ENCODE results near the gene PCDHGC5.

PCDHGC5 gene

GRCh38 chr5:141488591-141489561 is at the start of gene PCDHGC5:
PCDHGC5 (plus strand) TSS chr5:141489081; CDS start chr5:141489241, 160 bp downstream.
- in situ Hi-C loops (cut with MboI; ENCODE audit: low pct_unique_long_range_greater_than_20kb, low sequenced_read_pairs), result no loop called here
- no peak for DNase-seq

DNA sequence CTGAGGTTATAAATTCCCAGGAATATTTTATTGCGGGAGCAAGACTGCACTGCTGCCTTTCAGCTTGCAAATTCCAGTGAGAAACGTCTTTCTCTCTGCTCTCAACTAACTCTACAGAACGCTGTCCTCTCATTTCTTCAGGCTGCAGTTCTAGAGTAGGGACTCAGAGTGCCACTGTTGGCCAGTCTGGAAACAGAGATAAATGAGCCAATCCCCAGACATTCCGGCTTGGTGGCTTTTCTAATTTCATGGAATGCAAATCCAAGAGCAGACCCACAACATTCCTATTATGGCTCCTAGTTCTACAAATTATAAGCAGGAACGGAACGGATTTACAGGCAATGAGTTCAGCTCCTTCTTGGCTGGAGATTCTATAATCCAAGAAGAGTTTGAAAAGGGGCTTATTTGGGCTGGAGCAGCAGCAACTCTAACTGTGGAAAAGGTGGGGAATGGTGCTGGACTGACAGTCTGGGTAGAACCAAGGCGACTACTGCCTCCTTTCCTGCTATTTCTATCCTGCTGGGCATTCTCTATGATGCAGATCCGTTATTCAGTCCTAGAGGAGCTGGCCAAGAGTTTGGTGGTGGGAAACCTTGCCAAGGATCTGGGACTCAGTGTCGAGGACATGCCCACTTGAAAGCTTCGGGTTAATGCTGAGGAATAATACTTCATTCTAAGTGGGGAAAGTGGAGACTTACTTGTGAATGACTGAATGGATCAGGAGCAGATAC is 49.3 kb upstream of the PCDHGC5 start:
- in situ Hi-C loops (cut with MboI; ENCODE audit: low pct_unique_long_range_greater_than_20kb, low sequenced_read_pairs), result no loop called here
- DNase-seq, result no peak

- no peak for DNase-seq
- in situ Hi-C loops (cut with MboI; ENCODE audit: low pct_unique_long_range_greater_than_20kb, low sequenced_read_pairs), result no loop called here
These were observed 48.5 kb upstream of the PCDHGC5 start for GRCh38 chr5:141440341-141440740.

GRCh38 chr5:141441571-141442170 is 47.2 kb upstream of the PCDHGC5 start:
- in situ Hi-C loops (cut with MboI; ENCODE audit: low pct_unique_long_range_greater_than_20kb, low sequenced_read_pairs), result no loop called here
- DNase-seq, result no peak

GRCh38 chr5:141465351-141465750 is 23.5 kb upstream of the PCDHGC5 start:
- in situ Hi-C loops (cut with MboI; ENCODE audit: low pct_unique_long_range_greater_than_20kb, low sequenced_read_pairs), result no loop called here
- DNase-seq, result no peak

DNA sequence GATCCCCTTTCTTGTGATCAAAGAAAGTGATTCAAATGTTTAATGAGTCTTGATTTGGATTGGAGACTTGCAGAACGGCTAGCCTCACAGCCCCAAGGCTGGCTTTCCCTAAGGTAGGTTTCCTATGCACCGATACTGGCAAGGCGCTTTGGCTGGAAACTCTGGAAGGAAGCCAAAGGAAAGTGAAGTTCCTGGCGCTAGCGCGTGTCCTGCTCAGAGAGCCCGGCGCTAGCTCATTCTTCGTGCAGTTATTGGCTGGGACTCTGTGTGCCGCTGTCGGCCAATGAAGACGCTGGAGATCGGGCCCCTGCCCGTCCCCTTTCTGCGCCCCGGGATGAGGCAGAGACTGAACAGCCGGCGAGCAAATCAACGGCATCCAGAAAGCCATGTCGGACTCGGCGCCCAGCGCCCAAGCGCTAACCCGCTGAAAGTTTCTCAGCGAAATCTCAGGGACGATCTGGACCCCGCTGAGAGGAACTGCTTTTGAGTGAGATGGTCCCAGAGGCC is 13.2 kb upstream of the PCDHGC5 start, which contains the start of gene PCDHGC3:
Gene PCDHGC3, plus strand, starts transcription at position 342 of the 507 bp plus-strand sequence. Its CDS starts 151 bp downstream, at position 493.
- in situ Hi-C loops (cut with MboI; ENCODE audit: low pct_unique_long_range_greater_than_20kb, low sequenced_read_pairs), result no loop called here

GRCh38 chr5:141476132-141476911 is 12.6 kb upstream of the PCDHGC5 start:
- DNase-seq, result no peak
- in situ Hi-C loops (cut with MboI; ENCODE audit: low pct_unique_long_range_greater_than_20kb, low sequenced_read_pairs), result no loop called here

More for the DNA sequence above, 13.2 kb upstream of the PCDHGC5 start, which contains the start of gene PCDHGC3:
- DNase-seq, result peak; percentile 88

- in situ Hi-C loops (cut with MboI; ENCODE audit: low pct_unique_long_range_greater_than_20kb, low sequenced_read_pairs), result no loop called here
- DNase-seq, result no peak
These were observed 11.8 kb upstream of the PCDHGC5 start for GRCh38 chr5:141477044-141477575.

DNA sequence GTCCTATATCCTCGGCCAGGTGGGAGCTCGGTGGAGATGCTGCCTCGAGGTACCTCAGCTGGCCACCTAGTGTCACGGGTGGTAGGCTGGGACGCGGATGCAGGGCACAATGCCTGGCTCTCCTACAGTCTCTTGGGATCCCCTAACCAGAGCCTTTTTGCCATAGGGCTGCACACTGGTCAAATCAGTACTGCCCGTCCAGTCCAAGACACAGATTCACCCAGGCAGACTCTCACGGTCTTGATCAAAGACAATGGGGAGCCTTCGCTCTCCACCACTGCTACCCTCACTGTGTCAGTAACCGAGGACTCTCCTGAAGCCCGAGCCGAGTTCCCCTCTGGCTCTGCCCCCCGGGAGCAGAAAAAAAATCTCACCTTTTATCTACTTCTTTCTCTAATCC is 11.1 kb upstream of the PCDHGC5 start:
- in situ Hi-C loops (cut with MboI; ENCODE audit: low pct_unique_long_range_greater_than_20kb, low sequenced_read_pairs), result no loop called here

DNA sequence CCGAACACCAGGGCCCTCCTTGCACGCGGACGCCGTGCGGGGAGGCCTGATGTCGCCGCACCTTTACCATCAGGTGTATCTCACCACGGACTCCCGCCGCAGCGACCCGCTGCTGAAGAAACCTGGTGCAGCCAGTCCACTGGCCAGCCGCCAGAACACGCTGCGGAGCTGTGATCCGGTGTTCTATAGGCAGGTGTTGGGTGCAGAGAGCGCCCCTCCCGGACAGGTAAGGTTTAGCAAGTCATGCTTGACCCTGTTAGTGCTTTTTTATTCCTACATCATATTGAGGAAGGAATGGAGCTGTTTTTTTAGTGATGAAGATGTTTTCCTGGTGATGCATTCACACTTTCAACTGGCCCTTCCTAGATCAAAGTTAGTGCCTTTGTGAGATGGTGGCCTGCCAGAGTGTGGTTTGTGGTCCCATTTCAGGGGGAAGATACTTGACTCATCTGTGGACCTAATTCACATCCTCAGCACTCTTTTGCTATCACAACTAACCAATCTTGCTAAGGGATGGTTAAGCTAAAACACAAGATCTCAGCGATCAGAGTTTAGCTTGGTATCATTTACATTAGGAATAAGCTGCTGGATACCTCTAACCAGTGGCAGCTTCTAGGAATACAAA is 10.4 kb upstream of the PCDHGC5 start:
- in situ Hi-C loops (cut with MboI; ENCODE audit: low pct_unique_long_range_greater_than_20kb, low sequenced_read_pairs), result no loop called here
- DNase-seq, result no peak

More for the DNA sequence above, 11.1 kb upstream of the PCDHGC5 start:
- DNase-seq, result no peak

GRCh38 chr5:141479776-141480175 is 9.1 kb upstream of the PCDHGC5 start:
- DNase-seq, result no peak
- in situ Hi-C loops (cut with MboI; ENCODE audit: low pct_unique_long_range_greater_than_20kb, low sequenced_read_pairs), result no loop called here

GRCh38 chr5:141483902-141484301 is 5.0 kb upstream of the PCDHGC5 start:
- in situ Hi-C loops (cut with MboI; ENCODE audit: low pct_unique_long_range_greater_than_20kb, low sequenced_read_pairs), result no loop called here
- no peak for DNase-seq

DNA sequence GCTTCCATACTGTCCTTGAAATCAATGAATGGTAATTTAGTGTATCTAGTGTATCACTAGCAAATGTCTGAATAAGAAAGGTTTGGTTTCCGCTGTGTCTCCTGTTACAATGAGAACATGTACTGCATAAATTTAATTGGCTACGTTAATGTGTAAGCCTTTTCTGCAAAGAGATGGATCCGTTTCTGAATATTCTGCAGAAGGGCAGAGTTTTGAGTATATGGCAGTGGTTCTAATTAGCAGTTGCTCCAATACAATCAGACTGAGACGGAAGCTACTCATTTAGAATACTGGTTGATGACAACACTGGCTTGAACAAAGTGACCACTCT is 4.6 kb upstream of the PCDHGC5 start:
- no peak for DNase-seq
- in situ Hi-C loops (cut with MboI; ENCODE audit: low pct_unique_long_range_greater_than_20kb, low sequenced_read_pairs), result no loop called here

GRCh38 chr5:141484641-141485311 is 4.1 kb upstream of the PCDHGC5 start, which contains the start of gene PCDHGC4:
PCDHGC4 (plus strand) TSS chr5:141485030; CDS start chr5:141485174, 144 bp downstream.
- no peak for DNase-seq
- in situ Hi-C loops (cut with MboI; ENCODE audit: low pct_unique_long_range_greater_than_20kb, low sequenced_read_pairs), result no loop called here

- DNase-seq, result no peak
- in situ Hi-C loops (cut with MboI; ENCODE audit: low pct_unique_long_range_greater_than_20kb, low sequenced_read_pairs), result no loop called here
These were observed 3.4 kb upstream of the PCDHGC5 start for GRCh38 chr5:141485321-141486055.

GRCh38 chr5:141486091-141486490 is 2.8 kb upstream of the PCDHGC5 start:
- in situ Hi-C loops (cut with MboI; ENCODE audit: low pct_unique_long_range_greater_than_20kb, low sequenced_read_pairs), result no loop called here
- DNase-seq, result no peak

DNA sequence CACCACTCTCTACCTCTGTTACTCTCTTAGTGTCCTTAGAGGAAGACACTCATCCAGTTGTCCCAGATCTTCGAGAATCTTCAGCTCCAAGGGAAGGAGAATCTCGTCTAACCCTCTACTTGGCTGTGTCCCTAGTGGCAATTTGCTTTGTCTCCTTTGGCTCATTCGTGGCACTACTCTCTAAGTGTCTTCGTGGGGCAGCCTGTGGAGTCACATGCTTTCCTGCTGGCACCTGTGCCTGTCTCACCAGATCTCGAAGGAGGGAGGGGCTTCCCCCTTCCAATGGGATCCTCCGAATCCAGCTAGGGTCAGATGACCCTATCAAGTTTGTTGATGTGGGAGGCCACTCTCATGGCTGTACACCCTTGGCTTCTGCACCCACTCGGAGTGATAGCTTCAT is 1.8 kb upstream of the PCDHGC5 start:
- in situ Hi-C loops (cut with MboI; ENCODE audit: low pct_unique_long_range_greater_than_20kb, low sequenced_read_pairs), result no loop called here
- DNase-seq, result no peak
